NCI-H2029 treated with DMSO at 0.1 percent for 48 hours (cell line): ENCODE data around the gene OR2G6.

ENCODE experiments used
- DNase-seq: peaks from one replicate; lab custom pipeline; 2025; lab: John Stamatoyannopoulos, UW

The OR2G6 gene

GRCh38 chr1:248576260-248576980 lies 68.5 kb downstream of the OR2G6 start:
- no peak for DNase-seq
